DMS 273 (cell line): ENCODE measurements around the gene IGSF9.

Source experiments
- DNase-seq: peaks from one replicate; lab custom pipeline; 2025; ENCODE audit not compliant: unreplicated experiment; lab: John Stamatoyannopoulos, UW

Gene IGSF9

DNA sequence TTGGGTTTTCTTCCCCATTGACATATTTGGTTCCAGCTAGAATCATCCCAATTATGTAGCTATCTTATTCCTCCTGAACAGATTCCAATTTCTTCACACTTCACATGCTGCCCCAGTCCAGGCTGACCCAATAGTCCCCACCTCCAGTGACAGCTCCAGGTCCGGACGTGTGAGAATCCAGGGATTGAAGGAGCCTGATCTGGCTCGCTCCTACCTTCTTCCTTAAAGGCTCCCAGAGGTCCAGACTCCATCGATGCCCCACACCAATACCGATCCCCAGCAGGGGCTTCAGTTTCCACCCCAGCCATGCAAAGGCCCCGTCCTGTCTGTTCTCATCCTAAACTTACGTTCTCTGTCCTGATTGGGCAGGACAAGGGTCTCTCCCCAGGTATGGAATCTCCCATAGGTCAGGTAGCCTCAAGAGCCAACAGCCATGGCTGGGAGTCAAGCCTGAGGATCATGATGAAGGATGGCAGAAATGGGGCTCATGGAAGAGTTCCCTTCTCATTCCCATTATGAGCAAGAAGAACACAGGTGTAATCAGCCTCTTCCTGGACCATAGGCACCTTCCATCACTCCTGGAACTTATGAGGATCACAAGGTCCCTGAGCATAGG is 29.0 kb upstream of the IGSF9 start:
- no peak for DNase-seq

DNA sequence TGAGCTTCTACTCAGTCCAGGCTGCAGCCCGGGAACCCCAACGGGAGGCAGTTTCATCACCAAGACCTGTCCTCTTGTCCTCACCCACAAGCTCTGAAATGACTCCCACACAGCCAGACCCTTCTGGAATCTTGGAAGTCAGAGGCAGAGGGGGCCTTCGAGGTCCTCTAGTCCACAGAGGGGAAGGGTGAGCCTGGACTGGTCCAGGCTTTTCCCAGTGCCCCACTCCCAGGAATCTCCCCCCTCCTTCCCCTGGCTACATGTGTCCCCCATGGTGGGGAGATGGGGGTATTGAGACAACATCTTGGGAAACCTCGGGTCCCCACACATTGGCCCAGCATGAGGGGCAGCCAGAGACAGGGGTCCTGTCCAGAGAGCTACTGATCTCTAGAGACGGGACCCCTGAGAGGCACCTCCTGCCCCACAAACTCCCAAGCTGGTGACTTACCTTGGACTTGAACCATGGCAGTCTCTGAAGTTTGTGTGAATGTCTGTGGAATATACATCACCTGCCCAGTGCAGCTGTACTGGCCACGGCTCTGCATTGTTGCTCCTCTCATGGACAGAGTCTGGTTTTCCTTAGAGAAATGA is 28.0 kb upstream of the IGSF9 start:
- no peak for DNase-seq

- DNase-seq = no peak
Measured at GRCh38 chr1:159972443-159973205, 27.2 kb upstream of the IGSF9 start.

DNA sequence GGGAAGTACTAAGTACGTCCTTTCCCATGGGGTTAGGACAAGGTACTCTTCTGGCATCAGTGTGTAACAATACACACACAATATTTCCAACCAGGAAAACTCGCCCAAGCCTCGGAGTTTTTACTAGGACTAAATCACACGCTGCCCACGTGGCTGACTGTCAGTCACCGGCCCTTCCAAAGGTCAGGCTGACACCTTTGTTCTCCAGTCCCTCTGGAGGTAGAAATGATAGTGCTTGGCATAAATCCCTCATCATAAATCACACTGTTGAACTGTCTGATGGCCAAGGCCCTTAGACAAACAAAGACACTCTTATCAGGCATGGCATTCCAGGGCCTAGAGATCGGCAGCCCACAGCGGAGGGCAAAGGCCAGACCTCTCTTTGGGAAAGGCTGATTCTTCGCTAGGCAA is 25.5 kb upstream of the IGSF9 start:
- no peak for DNase-seq

DNA sequence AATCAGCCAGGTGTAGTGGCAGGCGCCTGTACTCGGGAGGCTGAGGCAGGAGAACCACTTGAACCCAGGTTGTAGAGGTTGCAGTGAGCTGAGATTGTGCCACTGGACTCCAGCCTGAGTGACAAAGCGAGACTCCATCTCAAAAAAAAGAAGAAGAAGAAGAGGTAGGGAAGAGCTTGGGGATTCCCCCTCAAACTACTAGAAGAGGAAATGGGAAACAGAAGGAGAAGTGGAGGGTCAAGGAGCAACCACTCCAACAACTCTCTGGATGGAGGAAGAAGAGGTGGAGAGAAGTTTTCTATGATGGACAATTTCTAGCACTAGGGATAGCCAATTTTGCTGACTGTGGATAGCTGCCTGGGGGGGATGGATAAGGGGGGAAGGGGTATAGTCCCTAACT is 23.5 kb upstream of the IGSF9 start:
- DNase-seq = no peak

GRCh38 chr1:159965263-159965662 is 19.9 kb upstream of the IGSF9 start:
- DNase-seq = no peak

DNA sequence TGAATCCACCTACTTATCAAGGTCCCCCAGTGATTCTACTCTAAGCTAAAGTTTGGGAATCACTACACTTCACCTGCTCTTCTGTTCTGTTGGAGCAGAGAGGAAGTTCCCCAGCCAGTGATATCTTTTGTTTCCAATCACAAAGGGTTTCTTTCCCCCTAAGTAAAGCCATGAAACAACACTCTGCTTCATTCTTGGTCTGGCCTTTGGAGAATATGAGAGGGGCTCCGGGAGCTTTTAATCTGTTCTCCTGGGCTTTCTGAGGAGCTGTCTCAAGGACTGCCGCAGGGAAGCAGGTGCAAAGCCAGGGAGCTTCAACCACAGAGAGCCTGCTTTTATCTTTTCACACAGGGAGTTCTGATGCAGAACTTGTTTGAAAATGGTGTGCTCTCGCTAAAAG is 18.7 kb upstream of the IGSF9 start:
- no peak for DNase-seq

DNA sequence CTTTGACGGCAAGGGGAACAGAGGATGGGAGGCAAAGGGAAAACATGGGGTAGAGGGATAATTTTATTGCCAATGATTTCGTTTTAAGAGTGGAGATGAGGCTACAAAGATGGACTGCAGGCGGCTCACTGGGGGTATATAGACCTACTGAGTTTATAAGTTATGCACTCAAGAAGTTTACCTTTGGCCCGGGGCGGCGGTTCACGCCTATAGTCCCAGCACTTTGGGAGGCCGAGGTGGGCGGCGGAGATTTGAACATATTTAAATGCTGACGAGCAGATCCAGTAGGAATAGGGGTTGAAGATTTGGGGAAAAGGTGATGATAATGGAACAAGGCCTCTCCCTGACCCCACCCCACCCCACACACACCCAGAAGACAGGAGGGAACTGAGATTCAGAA is 16.8 kb upstream of the IGSF9 start:
- no peak for DNase-seq

GRCh38 chr1:159961636-159962035 is 16.2 kb upstream of the IGSF9 start:
- no peak for DNase-seq

- DNase-seq = no peak
Measured at GRCh38 chr1:159960721-159961381, 15.4 kb upstream of the IGSF9 start.

DNA sequence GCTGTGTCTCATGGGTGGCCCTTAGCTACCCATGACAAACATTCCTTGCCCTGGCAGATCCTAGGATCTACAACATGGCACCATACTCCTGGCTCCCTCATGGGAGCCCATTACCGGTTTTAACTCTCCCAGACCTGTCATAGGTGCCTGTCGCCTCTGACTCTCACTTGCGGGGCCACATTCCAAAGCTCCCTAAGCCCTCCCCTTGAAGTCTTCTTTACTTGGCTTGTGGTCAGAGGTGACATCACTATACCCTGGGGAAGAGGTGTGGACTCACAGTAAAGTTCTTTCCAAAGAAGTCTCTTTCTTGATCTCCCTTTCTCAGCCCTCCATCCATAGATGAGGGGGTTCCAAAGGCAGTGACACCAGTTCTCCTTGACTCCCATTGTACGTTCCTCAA is 14.0 kb upstream of the IGSF9 start:
- DNase-seq = no peak

GRCh38 chr1:159958719-159959380 is 13.4 kb upstream of the IGSF9 start:
- DNase-seq = no peak

- no peak for DNase-seq
Measured at GRCh38 chr1:159957824-159958268, 12.4 kb upstream of the IGSF9 start.

GRCh38 chr1:159955456-159955855 is 10.0 kb upstream of the IGSF9 start:
- no peak for DNase-seq

GRCh38 chr1:159953536-159954515 is 8.4 kb upstream of the IGSF9 start, which contains the start of gene SLAMF9:
TSS of gene SLAMF9 (minus strand) at chr1:159954237. CDS start at chr1:159954137, 100 bp downstream.
- DNase-seq = no peak

DNA sequence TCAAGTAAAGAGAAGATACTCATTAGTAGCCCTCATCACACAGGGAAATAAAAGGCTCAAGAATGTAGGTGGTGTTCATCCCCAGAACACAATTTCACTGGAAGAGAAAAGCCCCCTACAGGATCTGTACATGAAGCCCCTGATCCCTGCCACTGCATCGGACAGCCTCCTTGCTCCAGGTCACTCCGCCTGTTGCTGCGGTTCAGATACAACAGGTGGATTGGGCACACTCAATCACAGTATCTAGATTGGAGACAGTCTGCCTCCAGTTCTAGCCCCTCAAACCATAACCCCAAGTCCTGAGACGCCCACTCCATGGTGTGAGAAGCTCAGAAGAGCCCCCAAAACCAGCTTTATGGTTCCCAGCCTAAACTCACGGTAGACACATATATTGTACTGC is 7.5 kb upstream of the IGSF9 start:
- DNase-seq = no peak

DNA sequence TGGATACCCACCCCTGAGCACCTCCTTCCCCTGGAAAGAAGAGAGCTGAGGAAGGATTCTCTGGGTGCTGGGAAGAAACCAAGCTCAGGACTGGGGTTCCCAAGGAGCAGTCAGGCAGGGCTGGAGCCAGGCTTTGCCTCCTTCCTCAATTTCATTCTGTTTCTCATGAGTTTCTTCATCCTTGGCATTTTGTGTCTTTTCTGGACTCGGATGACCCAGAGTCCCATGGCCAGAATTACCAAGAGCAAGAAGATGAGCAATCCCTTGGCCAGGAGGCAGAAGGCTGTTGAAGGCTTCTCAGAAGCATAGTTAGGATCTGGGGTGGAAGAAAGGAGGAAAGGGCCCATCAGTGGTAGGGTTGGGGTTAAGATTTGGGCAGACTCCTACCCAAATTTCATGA is 6.1 kb upstream of the IGSF9 start:
- DNase-seq = no peak

DNA sequence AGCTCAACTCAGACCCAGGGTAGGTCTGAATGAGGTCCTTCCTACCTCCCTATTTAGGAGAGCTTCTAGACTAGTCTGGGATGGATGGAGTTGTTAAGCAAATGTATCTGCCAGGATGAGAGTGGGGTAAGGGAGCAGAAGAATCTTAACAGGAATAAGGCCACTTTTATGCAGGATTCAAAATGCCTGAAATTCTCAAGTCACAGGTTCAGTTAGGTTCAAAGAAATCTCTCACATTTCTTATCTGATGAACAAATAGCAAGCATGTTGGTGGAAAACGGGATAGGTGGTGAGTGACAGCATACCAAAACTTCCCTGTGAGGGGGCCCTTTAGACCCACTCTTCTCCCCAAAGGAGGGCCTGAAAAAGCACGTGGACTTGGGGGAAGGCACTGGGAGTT is 5.6 kb upstream of the IGSF9 start:
- no peak for DNase-seq

DNA sequence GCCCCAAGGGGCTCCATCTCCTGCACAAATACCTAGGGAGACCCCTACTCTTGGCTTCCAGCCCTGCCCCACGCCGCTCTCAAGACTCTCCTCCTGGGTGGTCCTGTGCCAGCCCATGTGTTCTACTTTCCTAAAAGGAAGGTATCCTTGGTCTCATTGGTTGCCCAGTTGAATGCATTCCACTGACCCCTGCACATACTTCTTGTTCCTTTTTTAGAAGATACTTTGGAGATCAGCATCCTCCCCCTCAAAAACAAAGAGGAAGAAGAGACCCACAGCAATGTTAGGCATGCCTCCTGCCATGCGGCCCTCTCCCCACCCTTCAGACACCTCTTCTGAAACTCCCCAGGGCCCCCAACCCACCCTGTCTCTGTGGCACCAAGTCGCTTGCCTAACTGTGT is 4.6 kb upstream of the IGSF9 start:
- DNase-seq = no peak

DNA sequence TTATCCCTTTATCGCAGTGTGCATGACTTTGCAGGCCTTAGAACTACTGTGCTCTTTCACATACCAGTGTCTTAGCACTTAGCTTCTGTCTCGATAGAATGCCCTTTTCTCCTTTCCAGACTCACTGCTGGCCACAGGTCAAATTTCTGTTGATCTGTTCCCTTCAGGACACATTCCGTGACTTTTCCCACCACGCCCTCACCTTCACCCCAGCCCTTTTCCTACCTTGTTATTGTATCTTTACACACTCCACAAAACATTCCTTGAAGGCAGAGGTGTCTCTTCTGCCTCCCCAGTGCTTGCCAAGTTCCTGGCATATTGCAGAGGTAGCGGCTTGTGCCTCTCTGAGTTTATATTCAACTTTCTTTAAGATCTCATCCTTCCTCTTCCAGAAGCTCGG is 3.7 kb upstream of the IGSF9 start:
- DNase-seq = no peak
